Duodenal mucosa (tissue), 2 donors: ENCODE measurements around the gene ZNRF2.

Source experiments
- H3K27ac ChIP-seq: one replicate; pipeline ENCODE4 v1.7.0; 2013; ENCODE audit warnings: low read depth, low read length
- H3K27me3 ChIP-seq, 2 donors: one replicate each; pipeline ENCODE4 v1.7.0; 2013; ENCODE audit warnings: low read length in 2 of 2, control low read depth in 1 of 2; ENCODE audit not compliant: insufficient read depth in 2 of 2, control insufficient read depth in 1 of 2
- H3K36me3 ChIP-seq, 2 donors: one replicate each; pipeline ENCODE4 v1.7.0; 2013; ENCODE audit warnings: low read length in 2 of 2, control low read depth in 1 of 2; ENCODE audit not compliant: insufficient read depth in 2 of 2, control insufficient read depth in 1 of 2
- H3K4me1 ChIP-seq, 2 donors: one replicate each; pipeline ENCODE4 v1.7.0; 2013; ENCODE audit warnings: low read length in 2 of 2, control low read depth in 1 of 2; ENCODE audit not compliant: insufficient read depth in 2 of 2, control insufficient read depth in 1 of 2
- H3K4me3 ChIP-seq, 2 donors: one replicate each; pipeline ENCODE4 v1.7.0; 2013; ENCODE audit warnings: low read length in 2 of 2, low read depth in 1 of 2
- H3K9ac ChIP-seq, 2 donors: one replicate each; pipeline ENCODE4 v1.7.0; 2013; ENCODE audit warnings: low read length in 2 of 2, low read depth in 1 of 2
- H3K9me3 ChIP-seq, 2 donors: one replicate each; pipeline ENCODE4 v1.7.0; 2013; ENCODE audit warnings: low read length in 2 of 2, control low read depth in 1 of 2; ENCODE audit not compliant: control insufficient read depth in 1 of 2

The ZNRF2 gene

GRCh38 chr7:30303312-30304039 is 19.1 kb downstream of the ZNRF2 start:
- no peaks in the 10 kb centered on the region for H3K27me3 ChIP-seq
- H3K36me3 ChIP-seq: no peaks in the 10 kb centered on the region
- no peak overlapping the region for H3K4me3 ChIP-seq
- H3K9ac ChIP-seq: no peak overlapping the region
- H3K27ac ChIP-seq: no peak overlapping the region
- H3K9me3 ChIP-seq: no peaks in the 10 kb centered on the region
- H3K4me1 ChIP-seq: peaks cover 0 to 17% of the 10 kb centered on the region in 2 donors

GRCh38 chr7:30304177-30304884 is 19.9 kb downstream of the ZNRF2 start:
- Histone ChIP-seq H3K9me3 (no peaks in the 10 kb centered on the region), H3K36me3 (no peaks in the 10 kb centered on the region), H3K4me1 (peaks cover 0 to 17% of the 10 kb centered on the region in 2 donors), H3K4me3 (no peak overlapping the region), H3K27me3 (no peaks in the 10 kb centered on the region), H3K9ac (no peak overlapping the region), H3K27ac (no peak overlapping the region)

DNA sequence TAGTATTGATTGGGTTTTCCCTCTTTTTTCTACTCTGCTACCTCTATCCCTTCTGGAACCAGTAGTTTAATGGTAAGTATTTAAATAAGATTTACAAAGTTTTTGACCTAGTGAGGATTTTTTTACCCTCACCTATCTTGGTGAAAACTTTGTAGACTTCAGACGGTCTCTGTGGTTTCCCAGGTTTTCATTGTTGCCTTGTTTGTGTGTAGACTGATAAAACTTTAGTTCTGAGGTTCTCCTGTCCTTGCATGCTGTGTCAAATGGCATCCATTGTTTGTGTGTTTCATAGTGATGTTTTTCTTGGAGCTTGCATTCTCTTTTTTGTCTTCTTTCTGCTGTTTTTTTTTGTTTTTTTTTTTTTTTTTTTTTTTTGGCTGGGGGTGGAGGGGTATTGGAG is 22.6 kb downstream of the ZNRF2 start:
- no peaks in the 10 kb centered on the region for H3K27me3 ChIP-seq
- no peaks in the 10 kb centered on the region for H3K9me3 ChIP-seq
- no peak overlapping the region for H3K4me3 ChIP-seq
- H3K4me1 ChIP-seq: peaks cover 3 to 22% of the 10 kb centered on the region in 2 donors
- no peak overlapping the region for H3K9ac ChIP-seq
- no peaks in the 10 kb centered on the region for H3K36me3 ChIP-seq
- no peak overlapping the region for H3K27ac ChIP-seq

DNA sequence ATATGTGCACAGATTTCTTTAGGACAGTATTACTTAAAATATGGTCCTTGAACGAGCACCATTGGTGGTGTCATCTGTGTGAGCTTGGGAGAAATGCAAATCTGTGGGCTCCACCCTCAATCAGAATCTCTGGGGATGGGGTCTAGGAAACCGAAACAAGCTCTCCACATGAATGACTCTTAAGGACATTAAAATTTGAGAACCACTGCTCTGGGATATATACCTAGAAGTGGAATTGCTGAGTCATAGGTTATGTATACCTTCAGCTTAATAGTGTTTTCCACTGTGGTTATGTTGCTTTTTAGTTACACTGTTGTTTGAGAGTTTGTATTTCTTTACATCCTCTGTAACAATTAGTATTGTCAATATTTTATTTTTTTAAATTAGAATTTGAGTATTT is 24.0 kb downstream of the ZNRF2 start:
- Histone ChIP-seq H3K4me1 (peaks cover 3 to 22% of the 10 kb centered on the region in 2 donors), H3K27me3 (no peaks in the 10 kb centered on the region), H3K9ac (no peak overlapping the region), H3K27ac (no peak overlapping the region), H3K4me3 (no peak overlapping the region), H3K36me3 (no peaks in the 10 kb centered on the region), H3K9me3 (no peaks in the 10 kb centered on the region)

DNA sequence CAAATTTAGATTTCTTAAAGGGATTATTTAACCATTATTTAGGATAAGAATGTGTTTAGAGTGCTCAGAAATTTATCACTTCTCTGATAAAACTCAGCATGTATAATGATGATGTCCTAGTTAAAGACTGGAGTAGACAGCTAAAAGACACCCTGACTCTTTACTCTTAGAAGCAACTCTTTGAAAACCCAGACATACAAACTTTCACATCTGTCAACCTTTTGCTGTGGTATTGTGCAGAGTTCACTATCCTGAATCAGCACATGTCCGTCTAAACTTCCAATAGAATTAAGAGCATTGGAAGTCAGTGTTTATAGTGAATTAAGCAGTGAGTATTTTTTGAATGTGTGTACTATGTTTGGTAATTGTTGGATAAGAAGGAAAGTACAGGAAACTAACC is 24.9 kb downstream of the ZNRF2 start:
- Histone ChIP-seq H3K27ac (no peak overlapping the region), H3K36me3 (no peaks in the 10 kb centered on the region), H3K27me3 (no peaks in the 10 kb centered on the region), H3K4me1 (peaks cover 3 to 16% of the 10 kb centered on the region in 2 donors), H3K4me3 (no peak overlapping the region), H3K9ac (no peak overlapping the region), H3K9me3 (no peaks in the 10 kb centered on the region)

- Histone ChIP-seq H3K27me3 (no peaks in the 10 kb centered on the region), H3K9me3 (no peaks in the 10 kb centered on the region), H3K36me3 (no peaks in the 10 kb centered on the region), H3K27ac (no peak overlapping the region), H3K4me3 (no peak overlapping the region), H3K9ac (no peak overlapping the region), H3K4me1 (peaks cover 3 to 13% of the 10 kb centered on the region in 2 donors)
These were observed 25.5 kb downstream of the ZNRF2 start for GRCh38 chr7:30309842-30310435.

- H3K27ac ChIP-seq: no peak overlapping the region
- H3K4me1 ChIP-seq: peaks cover 3 to 8% of the 10 kb centered on the region in 2 donors
- H3K9ac ChIP-seq: no peak overlapping the region
These were observed 26.4 kb downstream of the ZNRF2 start for GRCh38 chr7:30310674-30311362.

DNA sequence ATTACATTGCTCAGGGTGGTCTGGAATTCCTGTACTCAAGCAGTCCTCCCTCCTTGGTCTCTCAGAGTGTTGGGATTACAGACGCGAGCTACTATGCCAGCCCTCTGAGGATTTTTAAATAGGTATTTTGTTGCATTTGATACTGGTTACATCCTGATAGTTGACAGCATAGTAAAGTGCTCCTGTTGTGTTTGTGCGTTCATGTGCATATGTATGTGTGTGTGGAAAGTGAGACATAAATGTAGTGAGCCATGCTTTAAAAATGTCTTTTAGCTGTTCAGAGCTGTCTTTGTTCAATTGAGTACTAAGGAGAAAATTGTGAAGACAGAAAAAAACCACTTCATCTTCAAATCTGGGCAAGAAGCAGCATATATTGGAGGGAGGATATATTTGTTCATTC is 27.8 kb downstream of the ZNRF2 start:
- H3K4me3 ChIP-seq: no peak overlapping the region
- peaks cover 3 to 18% of the 10 kb centered on the region in 2 donors for H3K4me1 ChIP-seq
- no peaks in the 10 kb centered on the region for H3K27me3 ChIP-seq
- H3K36me3 ChIP-seq: no peaks in the 10 kb centered on the region
- no peaks in the 10 kb centered on the region for H3K9me3 ChIP-seq
- no peak overlapping the region for H3K27ac ChIP-seq
- no peak overlapping the region for H3K9ac ChIP-seq

More at GRCh38 chr7:30310674-30311362, 26.4 kb downstream of the ZNRF2 start:
- Histone ChIP-seq H3K27me3 (no peaks in the 10 kb centered on the region), H3K4me3 (no peak overlapping the region), H3K36me3 (no peaks in the 10 kb centered on the region), H3K9me3 (no peaks in the 10 kb centered on the region)

DNA sequence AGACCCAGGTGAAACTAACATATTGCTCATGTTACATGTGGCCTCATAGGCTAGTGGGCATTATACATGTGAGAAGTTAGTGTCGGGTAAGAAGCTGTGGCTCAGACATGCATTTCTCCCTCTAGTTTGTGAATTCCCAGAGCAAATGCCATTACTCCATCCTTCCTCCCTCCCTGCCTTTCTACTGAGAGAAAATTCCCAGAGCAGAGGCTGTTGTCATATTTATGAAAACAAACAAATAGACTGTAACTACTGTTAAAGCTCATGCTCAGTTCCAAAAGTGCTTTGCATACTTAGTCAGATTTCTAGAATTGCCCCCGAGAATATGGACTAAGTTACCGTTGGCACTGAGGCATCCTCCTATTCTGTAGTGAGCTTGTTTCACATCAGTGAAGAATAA is 29.0 kb downstream of the ZNRF2 start:
- peaks cover 3 to 22% of the 10 kb centered on the region in 2 donors for H3K4me1 ChIP-seq
- H3K9ac ChIP-seq: no peak overlapping the region
- no peak overlapping the region for H3K27ac ChIP-seq
- no peaks in the 10 kb centered on the region for H3K9me3 ChIP-seq
- H3K27me3 ChIP-seq: no peaks in the 10 kb centered on the region
- no peaks in the 10 kb centered on the region for H3K36me3 ChIP-seq
- no peak overlapping the region for H3K4me3 ChIP-seq

- no peak overlapping the region for H3K4me3 ChIP-seq
- peaks cover 3 to 24% of the 10 kb centered on the region in 2 donors for H3K4me1 ChIP-seq
- H3K27ac ChIP-seq: no peak overlapping the region
- H3K9ac ChIP-seq: no peak overlapping the region
- H3K9me3 ChIP-seq: no peaks in the 10 kb centered on the region
- H3K27me3 ChIP-seq: no peaks in the 10 kb centered on the region
- no peaks in the 10 kb centered on the region for H3K36me3 ChIP-seq
These were observed 29.4 kb downstream of the ZNRF2 start for GRCh38 chr7:30313793-30314192.
